SK-N-SH (cell line): Measurements from ENCODE around the gene AKR7A2.

ENCODE experiments used
- EP300 ChIP-seq, 2 experiments: IDR thresholded peaks; 2 replicates each; pipeline versions ENCODE4 v1.4.0 to v1.6.1; 2012; ENCODE audit warnings: borderline replicate concordance in 1 of 2, low read depth in 1 of 2, low read length in 1 of 2
- GABPA ChIP-seq: IDR thresholded peaks from 2 replicates; pipeline ENCODE4 v1.4.0; 2012; ENCODE audit warnings: low read depth, mild to moderate bottlenecking
- POLR2AphosphoS5 ChIP-seq: IDR thresholded peaks from 2 replicates; pipeline ENCODE4 v1.6.1; 2012; ENCODE audit warnings: low read depth, low read length
- TAF1 ChIP-seq: IDR thresholded peaks from 2 replicates; pipeline ENCODE4 v1.6.1; 2012; ENCODE audit warnings: low read depth, mild to moderate bottlenecking, low read length, moderate library complexity, borderline replicate concordance
- TF ChIP-seq, protein P1 (sequence below): fragments of 200-600 bp; sonication (generic); IDR thresholded peaks from 2 replicates; pipeline ENCODE4 v1.6.1; 2017; ENCODE audit warnings: antibody characterized with exemption, mild to moderate bottlenecking, moderate library complexity

DNA sequence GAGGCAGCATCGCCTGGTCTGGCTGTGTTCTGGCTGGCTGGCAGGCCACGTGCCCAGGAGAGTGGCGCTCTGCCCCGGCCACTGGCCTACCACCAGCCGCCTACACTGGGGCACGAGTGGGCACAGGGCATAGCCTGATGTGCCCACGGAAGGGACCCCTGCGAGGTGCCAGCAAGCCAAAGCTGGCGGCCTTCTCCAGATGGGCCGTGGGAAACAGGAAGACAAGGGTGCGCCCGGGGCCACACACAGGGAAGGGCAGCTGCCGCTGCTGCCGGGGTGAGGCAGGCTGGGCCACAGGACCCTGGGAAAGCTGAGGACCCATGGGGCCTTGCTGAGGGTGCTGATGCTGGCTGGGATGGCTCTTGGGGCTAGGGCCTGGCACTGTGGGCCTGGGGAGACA lies 40.9 kb upstream of the AKR7A2 start:
- TF ChIP-seq, protein P1, sequence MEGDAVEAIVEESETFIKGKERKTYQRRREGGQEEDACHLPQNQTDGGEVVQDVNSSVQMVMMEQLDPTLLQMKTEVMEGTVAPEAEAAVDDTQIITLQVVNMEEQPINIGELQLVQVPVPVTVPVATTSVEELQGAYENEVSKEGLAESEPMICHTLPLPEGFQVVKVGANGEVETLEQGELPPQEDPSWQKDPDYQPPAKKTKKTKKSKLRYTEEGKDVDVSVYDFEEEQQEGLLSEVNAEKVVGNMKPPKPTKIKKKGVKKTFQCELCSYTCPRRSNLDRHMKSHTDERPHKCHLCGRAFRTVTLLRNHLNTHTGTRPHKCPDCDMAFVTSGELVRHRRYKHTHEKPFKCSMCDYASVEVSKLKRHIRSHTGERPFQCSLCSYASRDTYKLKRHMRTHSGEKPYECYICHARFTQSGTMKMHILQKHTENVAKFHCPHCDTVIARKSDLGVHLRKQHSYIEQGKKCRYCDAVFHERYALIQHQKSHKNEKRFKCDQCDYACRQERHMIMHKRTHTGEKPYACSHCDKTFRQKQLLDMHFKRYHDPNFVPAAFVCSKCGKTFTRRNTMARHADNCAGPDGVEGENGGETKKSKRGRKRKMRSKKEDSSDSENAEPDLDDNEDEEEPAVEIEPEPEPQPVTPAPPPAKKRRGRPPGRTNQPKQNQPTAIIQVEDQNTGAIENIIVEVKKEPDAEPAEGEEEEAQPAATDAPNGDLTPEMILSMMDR = no peak
- TF ChIP-seq GABPA (no peak), POLR2AphosphoS5 (no peak), EP300 (IDR thresholded peaks at IDR 0.05; ENCODE audit: borderline replicate concordance in 1 of 2, low read depth in 1 of 2, low read length in 1 of 2) (no peak), TAF1 (no peak)
